Measurements from ENCODE around the gene OR2S2.
A peak's percentile ranks its signal among the peaks of the same experiment; 100 is the strongest.

OR2S2 gene

DNA sequence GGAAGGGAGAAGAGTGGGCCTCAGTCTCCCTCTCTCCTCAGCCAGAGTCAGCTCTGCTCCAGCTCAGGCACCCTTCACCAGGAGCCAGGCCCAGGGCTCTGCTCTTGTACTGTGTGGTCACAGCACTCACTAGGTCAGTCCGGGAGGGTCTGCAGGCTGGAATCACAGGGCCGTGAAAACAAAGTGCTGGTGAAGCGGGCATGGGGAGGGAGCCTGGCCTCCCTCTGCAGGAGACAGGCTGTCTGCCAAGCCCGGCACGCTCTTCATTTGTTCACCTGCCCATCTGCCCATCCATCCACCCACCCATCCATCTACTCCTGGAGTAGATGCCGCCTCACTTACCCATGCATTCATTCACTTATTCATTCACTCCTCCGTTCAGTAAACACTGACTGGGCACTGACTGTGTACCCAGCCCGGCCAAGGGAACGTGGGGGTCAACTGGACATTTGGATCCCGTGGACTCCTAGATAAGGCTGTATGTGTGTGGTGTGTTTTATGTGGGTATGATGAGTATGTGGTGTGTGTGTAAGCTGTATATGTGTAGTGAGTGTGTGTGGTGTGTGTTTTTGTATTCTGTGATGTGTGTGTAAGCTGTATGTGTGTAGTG is 45.1 kb downstream of the OR2S2 start:
- no peak overlapping the region for H3K4me3 ChIP-seq (ENCODE audit: low read depth, low read length)
- TF ChIP-seq, protein P1, sequence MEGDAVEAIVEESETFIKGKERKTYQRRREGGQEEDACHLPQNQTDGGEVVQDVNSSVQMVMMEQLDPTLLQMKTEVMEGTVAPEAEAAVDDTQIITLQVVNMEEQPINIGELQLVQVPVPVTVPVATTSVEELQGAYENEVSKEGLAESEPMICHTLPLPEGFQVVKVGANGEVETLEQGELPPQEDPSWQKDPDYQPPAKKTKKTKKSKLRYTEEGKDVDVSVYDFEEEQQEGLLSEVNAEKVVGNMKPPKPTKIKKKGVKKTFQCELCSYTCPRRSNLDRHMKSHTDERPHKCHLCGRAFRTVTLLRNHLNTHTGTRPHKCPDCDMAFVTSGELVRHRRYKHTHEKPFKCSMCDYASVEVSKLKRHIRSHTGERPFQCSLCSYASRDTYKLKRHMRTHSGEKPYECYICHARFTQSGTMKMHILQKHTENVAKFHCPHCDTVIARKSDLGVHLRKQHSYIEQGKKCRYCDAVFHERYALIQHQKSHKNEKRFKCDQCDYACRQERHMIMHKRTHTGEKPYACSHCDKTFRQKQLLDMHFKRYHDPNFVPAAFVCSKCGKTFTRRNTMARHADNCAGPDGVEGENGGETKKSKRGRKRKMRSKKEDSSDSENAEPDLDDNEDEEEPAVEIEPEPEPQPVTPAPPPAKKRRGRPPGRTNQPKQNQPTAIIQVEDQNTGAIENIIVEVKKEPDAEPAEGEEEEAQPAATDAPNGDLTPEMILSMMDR (IDR thresholded peaks at IDR 0.05; ENCODE audit: low read depth, low read length): no peak

DNA sequence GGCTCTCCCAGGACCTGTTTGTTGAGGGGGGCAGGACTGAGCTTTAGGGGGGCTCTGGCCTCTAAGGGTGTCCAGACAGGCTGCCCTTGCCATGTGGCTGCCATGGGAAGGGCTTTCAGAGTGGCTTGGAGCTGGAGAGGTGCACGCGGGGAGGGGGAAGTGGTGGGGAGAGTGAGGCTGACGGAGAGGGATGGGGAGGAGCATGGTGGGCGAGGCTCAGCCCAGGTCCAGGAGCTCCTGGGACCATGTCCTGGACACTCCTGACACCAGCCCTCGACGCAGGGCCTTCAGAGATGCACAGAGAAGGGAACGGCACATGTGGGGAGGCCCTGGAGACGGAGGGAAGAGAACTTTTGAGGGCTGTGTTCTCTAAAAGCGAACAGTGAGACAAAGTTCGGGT is 46.3 kb downstream of the OR2S2 start:
- TF ChIP-seq, protein P1 (IDR thresholded peaks at IDR 0.05; ENCODE audit: low read depth, low read length): no peak
- no peak overlapping the region for H3K4me3 ChIP-seq (ENCODE audit: low read depth, low read length)

DNA sequence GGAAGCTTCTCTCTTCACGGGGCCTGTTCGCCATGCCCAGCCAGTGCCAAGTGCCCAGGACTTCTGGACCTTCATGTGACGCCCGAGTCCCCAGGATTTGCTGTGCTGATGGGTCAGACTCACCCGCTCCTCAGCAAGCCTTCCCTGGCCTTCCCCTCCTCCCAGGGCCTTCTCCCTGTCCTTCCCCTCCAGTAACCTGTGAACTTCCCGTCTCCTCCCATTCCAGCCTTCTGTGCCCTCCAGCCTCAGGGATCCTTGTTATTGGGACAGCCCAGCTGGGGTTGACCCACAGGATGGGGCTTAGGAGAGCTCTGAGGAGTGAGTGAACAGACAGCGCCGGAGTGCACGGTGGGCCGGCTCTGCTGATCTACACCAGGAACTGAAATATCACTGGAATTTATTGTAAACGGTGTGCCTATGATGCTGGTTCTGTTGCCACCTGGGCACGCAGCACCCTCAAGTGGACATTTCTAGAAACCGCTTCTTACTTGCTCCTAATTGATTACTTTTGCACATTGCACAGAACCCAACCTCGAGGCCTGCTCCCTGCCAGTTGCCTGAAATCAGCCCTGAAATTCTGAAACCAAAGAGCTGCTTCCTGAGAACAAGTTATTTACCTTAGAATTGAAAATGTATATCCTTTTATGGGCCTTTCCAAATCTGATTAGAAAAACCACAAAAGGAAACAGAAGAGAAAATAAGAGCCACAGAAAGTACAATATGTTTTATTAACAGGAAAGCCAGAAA is 47.2 kb downstream of the OR2S2 start:
- no peak overlapping the region for H3K4me3 ChIP-seq (ENCODE audit: low read depth, low read length)

DNA sequence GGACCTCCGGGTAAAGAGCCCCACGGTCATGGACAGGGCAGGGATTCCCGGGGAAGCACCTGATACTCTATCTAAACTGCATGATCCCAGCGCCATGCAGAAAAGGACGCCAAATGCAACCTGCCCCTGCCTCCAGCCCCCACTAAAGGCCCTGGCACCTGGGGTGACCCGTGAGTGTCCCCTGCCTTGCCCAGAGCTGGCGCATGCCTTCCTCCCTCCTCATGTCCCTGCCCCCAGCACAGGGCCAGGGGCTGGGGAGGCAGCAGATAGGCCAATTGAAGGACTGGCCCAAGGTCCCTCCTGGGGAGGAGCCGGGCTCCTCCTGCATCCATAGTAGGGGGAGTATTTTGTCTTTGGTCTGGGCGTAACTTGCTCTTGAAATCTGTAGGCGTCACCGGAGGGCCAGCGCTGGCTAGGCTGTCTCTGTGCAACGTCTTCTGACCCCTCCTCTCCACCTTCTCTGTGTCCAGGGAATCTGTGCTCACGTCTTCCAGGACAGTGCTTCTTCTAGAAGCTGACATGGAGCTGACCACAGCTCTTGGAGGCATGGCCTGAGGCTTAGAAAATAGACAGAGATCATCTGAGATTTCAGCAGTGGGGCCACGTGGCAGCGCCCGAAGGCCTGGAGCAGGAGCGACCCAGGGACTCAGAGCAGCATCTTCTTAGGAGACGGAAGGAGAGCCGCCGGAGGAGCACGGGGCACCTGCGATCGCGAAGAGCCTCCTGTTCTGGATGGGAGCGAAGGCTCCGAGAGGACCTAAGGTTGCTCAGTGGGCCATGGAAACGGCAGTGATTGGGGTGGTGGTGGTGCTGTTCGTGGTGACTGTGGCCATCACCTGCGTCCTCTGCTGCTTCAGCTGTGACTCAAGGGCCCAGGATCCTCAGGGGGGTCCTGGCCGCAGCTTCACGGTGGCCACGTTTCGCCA is 48.0 kb downstream of the OR2S2 start:
- TF ChIP-seq, protein P1 (IDR thresholded peaks at IDR 0.05; ENCODE audit: low read depth, low read length): no peak
- H3K4me3 ChIP-seq (ENCODE audit: low read depth, low read length): no peak overlapping the region

More for the DNA sequence above, 47.2 kb downstream of the OR2S2 start:
- TF ChIP-seq, protein P1 (IDR thresholded peaks at IDR 0.05; ENCODE audit: low read depth, low read length): peak; percentile 46

DNA sequence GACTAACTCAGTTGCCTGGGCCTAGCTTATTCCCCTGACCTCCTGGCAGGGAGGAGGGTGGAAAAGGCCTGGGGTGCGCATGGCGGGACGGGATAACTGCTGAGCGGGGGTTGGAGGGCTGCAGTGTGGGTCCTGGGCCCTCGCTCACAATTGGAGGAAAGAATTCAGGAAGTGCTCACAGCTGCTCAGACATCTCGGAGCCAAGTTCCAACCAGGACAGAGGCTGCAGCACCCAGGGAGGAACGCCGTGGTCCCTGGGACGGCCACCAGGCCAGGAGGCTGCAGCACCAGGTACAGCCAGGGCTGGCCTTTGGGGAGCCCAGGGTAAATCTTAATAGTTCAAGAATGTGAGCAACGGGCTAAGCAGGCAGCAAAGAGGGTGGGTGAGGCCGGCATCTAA is 48.7 kb downstream of the OR2S2 start, which contains the start of gene SPAAR:
Gene SPAAR (plus strand): TSS at position 217 of the 400 bp plus-strand sequence. CDS start 974 bp downstream, outside the sequence.
- 0 out of 2 replicates have a peak within 1 kb of the TSS, but pooled peaks have one; percentile 25 for H3K4me3 ChIP-seq (ENCODE audit: low read depth, low read length)
- TF ChIP-seq, protein P1 (IDR thresholded peaks at IDR 0.05; ENCODE audit: low read depth, low read length): no peak

DNA sequence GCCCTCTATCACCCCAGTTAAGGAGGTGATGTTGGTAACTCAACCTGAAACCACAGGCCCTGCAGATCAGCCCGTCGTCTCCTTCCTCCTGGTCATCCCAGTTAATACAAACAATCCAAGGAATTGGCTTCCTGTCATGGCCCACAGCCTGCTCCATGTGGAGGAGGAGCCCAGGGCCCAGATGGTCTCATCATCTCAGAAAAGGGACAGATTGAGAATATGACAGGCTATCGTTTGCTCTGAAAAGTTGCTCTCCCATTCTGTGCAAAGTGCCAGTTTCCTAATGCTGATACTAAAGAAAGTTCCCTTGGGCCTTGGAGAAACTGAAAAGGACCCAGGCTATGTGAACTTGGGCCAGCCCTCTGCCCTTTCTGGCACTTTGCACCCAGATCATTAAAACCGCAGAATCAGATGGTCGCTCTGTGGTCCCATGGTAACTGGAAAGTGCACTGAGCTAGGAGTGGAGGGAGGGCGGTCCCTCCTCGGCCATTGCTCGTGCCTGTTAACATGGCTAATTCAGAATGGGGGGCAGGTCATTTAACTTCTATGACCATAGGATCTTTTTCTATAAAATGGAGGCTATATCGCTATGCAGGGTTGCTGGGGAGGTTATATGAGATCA is 49.3 kb downstream of the OR2S2 start:
- H3K4me3 ChIP-seq (ENCODE audit: low read depth, low read length): 0 out of 2 replicates have a peak overlapping the region, but pooled peaks have one; percentile 25
- TF ChIP-seq, protein P1 (IDR thresholded peaks at IDR 0.05; ENCODE audit: low read depth, low read length): no peak

Measured in WI38 (cell line).